Left cardiac atrium (tissue), 4 donors: ENCODE measurements around the gene AGER. TPM values are rescaled to one million over a fixed set of nuclear protein-coding genes. Genes with fewer than 3 reads are reported as not detected.
A peak's percentile ranks its signal among the peaks of the same experiment; 100 is the strongest.
"Not testable (repeated sequence)": the region's sequence is repeated elsewhere in the genome, so short reads cannot be mapped to it uniquely, and the experiment has no call there.

Source experiments
- ATAC-seq, 2 donors: fragments of 200-7000 bp; cut with Tn5 transposase; one replicate each; pipeline ENCODE4 v1.9.1; 2020; ENCODE audit warnings: mild to moderate bottlenecking in 2 of 2, moderate library complexity in 2 of 2
- DNase-seq: peaks from one replicate; pipeline ENCODE4 v3.0.0-alpha.2; 2020
- intact Hi-C, 2 donors: fragments of 100-400 bp; cut with DNase I; formaldehyde crosslinking; loops; one replicate each; pipeline versions ENCODE4 v1.14.1 to v1.15.1; 2022 to 2023
- long read RNA-seq: library from polyadenylated mRNA; unstranded; transcript quantifications from one replicate; pipeline ENCODE4 v2.0.0, GENCODE V29; 2021
- total RNA-seq, 2 donors: library from RNA; stranded (reverse); fragmentation: NEBNext Ultra II Directional; extraction: Animal tissue kit (Norgen Biotek cat#: 25700); gene quantifications; one replicate each; pipeline ENCODE4 v1.2.1, GENCODE V29; 2021
- donor health status: DM: no; HTN: yes; CAD: no.
- donor health status: DM: no; HTN: yes; CAD: no; lungs with severe emphysema.
- donor health status: DM: yes; HTN: yes; CAD: no.
- donor health status: Dilated cardiomyopathy.

Gene AGER
- 1 to 10 TPM; 2.4 to 2.8 TPM for total RNA-seq
- long read RNA-seq, partial matches to known transcripts = 0 of 5 reads
- long read RNA-seq, other reads (novel, unspliced or antisense) = 4 of 5 reads

DNA sequence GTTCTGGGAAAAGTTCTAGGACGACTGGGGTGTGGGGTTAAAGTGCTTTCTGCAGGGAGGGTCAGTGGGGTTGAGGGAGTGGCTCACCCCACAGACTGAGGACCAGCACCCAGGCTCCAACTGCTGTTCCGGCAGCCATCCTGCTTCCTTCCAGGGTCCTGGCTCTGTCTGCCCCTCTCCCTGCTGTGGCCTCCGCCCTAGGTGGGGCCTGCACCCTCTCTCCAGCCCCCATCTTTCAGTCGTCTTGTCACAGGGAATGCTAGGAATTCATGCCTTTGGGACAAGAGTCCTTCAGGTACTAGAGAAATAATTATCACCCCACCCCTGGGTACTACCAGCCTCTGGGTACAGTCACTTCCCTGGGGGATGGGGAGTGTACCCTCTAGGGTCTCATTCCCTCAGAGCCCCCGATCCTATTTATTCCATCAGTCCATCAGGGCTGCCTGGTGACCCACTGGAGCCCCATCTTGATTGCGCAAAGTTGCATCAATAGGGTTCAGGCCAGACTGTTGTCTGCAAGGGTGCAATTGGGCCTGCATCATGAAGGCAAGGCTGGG is at the start of gene AGER:
TSS of gene AGER (minus strand) at position 170 of the 557 bp plus-strand sequence. CDS start at position 139, 31 bp downstream.
- no peak for ATAC-seq
- DNase-seq = no peak
- intact Hi-C loops = no loop called here

DNA sequence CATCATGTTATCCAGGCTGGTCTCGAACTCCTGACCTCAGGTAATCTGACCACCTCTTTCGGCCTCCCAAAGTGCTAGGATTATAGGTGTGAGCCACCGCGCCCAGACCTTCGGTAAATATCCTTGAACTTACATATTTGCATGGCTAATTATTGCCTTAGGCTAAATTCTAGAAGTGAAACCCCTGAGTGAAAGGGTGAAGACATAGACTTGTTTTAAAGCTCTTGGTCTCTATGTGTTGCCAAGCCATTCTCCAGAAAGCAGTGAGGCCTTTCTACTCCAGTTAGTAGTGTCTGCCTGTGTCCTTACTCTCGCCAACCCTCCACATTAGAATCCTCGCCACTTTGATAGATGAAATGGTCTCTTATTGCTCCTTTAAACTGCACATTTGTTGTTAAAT is 42.4 kb upstream of the AGER start:
- no peak for DNase-seq
- intact Hi-C loops = no loop called here
- no peak for ATAC-seq

GRCh38 chr6:32224696-32225095 is 40.6 kb upstream of the AGER start:
- intact Hi-C loops = no loop called here
- ATAC-seq = no peak
- no peak for DNase-seq

- peak; percentile 52 to 66 for ATAC-seq
- intact Hi-C loops = no loop called here
- DNase-seq = peak; percentile 41
Measured at GRCh38 chr6:32223258-32224235, 39.5 kb upstream of the AGER start, which contains the start of gene NOTCH4. Gene NOTCH4 (minus strand): TSS chr6:32224067. CDS start chr6:32223928, 139 bp downstream.

- ATAC-seq (no peak), DNase-seq (no peak)
- intact Hi-C loops = no loop called here
Measured at GRCh38 chr6:32222333-32223230, 38.5 kb upstream of the AGER start.

GRCh38 chr6:32220021-32220420 is 36.0 kb upstream of the AGER start:
- no peak for ATAC-seq
- intact Hi-C loops = no loop called here
- no peak for DNase-seq

- DNase-seq (no peak), ATAC-seq (no peak)
- intact Hi-C loops = no loop called here
Measured at GRCh38 chr6:32218167-32218566, 34.1 kb upstream of the AGER start.

- intact Hi-C loops = no loop called here
- DNase-seq (no peak), ATAC-seq (no peak)
Measured at GRCh38 chr6:32216998-32217397, 32.9 kb upstream of the AGER start.

- intact Hi-C loops = no loop called here
- DNase-seq (no peak), ATAC-seq (no peak)
Measured at GRCh38 chr6:32216285-32216684, 32.2 kb upstream of the AGER start.

GRCh38 chr6:32215617-32216016 is 31.6 kb upstream of the AGER start:
- intact Hi-C loops = no loop called here
- no peak for ATAC-seq
- DNase-seq = no peak

GRCh38 chr6:32214126-32214525 is 30.1 kb upstream of the AGER start:
- intact Hi-C loops = no loop called here
- DNase-seq (no peak), ATAC-seq (no peak)

DNA sequence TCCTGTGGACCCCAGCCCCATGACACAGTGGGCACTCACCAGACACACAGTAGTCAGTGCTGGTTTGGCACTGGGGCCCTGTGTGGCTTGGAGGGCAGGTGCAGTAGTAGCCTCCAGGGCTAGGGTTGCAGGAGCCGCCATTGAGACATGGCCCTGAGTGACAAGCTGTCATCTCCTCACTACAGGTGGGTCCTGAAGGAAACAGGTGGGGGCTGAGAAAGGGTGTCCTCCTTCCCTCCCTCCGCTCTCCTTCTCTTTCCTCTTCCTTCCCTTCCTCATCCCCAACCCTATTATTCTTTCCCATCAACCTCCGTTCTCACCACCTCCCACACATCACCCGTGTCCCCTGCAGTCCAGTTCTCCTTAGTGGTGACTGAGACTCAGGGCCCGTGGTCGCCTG is 29.6 kb upstream of the AGER start:
- intact Hi-C loops = no loop called here
- DNase-seq = no peak
- no peak for ATAC-seq

DNA sequence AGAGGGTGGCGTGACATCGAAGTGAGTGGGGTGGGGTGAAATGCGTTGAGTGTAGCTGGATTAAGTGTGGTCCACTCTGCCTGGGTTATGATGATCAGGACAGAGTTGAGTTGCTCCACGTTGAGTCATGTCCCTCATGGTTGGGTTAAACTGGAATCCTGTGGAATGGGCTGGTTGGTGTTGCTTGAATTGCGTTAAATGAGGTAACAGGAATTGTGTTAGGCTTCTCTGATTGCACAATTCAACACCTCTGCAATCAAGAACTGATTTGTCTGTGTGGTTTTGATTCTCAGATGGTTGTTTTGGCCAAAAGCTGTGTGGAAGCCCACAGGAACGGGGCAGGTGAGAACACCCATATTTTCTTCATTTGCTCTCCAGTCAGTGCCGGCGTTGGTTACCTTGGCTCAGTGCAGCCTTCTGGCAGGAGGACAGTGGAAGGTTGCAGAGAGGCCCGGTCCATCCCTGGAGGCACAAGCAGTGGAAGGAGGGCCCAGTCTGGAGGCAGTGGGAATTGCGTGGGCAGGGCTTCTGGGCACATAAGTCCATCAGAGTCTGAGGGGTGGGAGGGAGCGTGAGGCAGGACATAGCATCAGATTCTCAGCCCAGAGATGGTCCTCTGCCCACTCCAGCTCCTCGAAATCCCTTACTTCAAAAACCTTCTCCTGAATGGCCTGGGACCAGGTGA is 28.2 kb upstream of the AGER start:
- intact Hi-C loops = no loop called here
- no peak for ATAC-seq
- no peak for DNase-seq

- ATAC-seq, intact Hi-C loops, DNase-seq: not testable (repeated sequence)
Measured at GRCh38 chr6:32211432-32211831, 27.4 kb upstream of the AGER start.

DNA sequence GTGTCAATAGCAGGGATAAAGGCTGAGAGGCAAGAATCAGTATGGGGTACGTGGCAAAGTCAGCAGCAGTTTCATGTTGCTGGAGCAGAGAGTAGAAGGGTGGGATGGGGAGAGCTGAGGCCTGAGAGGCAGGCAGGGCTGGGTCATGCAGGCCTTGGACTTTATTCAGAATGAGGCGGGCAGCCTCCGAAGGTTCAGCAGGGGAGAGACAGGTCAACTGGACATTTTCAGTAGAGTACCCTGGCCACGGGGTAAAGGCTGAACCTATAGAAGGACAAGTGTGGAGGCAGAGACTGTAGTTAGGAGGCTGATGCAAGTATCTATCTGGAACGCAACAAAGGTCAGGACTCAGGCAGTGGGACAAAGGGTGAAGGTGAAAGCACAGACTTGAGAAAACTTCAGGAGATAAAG is 26.1 kb upstream of the AGER start:
- DNase-seq = no peak
- ATAC-seq = no peak
- intact Hi-C loops = no loop called here

- intact Hi-C loops = no loop called here
- ATAC-seq = no peak
- DNase-seq = no peak
Measured at GRCh38 chr6:32208996-32209395, 24.9 kb upstream of the AGER start.

GRCh38 chr6:32204268-32204715 is 20.2 kb upstream of the AGER start:
- ATAC-seq (no peak), DNase-seq (no peak)
- intact Hi-C loops = no loop called here

- intact Hi-C loops = no loop called here
- ATAC-seq (no peak), DNase-seq (no peak)
Measured at GRCh38 chr6:32203426-32204267, 19.6 kb upstream of the AGER start.
